ENCODE measurements around the gene EXOC3L4.

Gene EXOC3L4

DNA sequence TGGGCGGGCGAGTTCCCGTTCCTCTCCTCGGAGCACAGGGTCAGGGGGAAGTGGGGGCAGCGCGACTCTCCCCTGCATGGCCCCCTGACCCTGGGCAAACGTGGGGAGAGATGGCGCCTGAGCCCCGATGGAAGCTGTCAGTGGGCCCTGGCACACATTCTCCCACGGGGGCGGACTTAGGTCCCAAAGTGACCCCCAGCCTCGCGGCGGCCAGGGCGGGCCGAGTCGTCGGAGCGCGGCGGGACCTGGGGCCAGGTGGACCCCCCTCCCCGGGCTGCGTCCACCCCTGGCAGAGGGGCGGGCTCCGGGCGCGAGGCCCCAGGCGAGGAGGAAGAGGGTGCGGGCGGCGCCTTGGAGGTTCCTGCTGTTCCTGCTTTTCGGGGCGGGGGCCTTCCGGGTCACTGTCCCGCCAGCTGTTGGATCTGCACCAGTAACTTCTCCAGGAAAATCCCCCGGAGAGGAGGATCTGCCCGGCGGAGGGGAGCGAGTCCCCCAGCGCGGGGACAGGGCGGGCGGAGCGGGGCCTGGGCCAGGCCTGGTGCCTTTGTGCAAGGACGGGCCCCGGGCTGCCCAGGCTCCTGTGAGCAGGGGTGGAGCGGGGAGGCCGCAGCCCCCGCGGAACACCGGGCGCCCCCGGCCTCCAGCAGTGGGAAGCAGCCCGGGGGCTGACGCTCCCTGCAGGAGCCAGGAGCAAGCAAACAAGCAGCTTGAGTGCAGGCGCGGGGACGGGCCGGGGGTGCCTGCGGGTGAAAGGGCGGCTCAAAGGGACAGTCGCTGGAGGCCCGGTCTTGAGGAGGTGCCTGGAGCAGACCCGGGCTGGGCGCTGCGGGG lies 44.0 kb downstream of the EXOC3L4 start:
- H3K9me3 ChIP-seq, result no peaks in the 10 kb centered on the region
- in situ Hi-C loops (cut with MboI; ENCODE audit: low sequenced_read_pairs), result no loop called here
- H3K4me3 ChIP-seq, result no peak overlapping the region
- no peaks in the 10 kb centered on the region for H3K27me3 ChIP-seq (ENCODE audit: low read depth)
- no peaks in the 10 kb centered on the region; the same call in none of the 2 replicates for H3K36me3 ChIP-seq (replicated peaks)
- no peak for DNase-seq (ENCODE audit: low spot score in 2 of 2)
- no peaks in the 10 kb centered on the region for H3K4me1 ChIP-seq

DNA sequence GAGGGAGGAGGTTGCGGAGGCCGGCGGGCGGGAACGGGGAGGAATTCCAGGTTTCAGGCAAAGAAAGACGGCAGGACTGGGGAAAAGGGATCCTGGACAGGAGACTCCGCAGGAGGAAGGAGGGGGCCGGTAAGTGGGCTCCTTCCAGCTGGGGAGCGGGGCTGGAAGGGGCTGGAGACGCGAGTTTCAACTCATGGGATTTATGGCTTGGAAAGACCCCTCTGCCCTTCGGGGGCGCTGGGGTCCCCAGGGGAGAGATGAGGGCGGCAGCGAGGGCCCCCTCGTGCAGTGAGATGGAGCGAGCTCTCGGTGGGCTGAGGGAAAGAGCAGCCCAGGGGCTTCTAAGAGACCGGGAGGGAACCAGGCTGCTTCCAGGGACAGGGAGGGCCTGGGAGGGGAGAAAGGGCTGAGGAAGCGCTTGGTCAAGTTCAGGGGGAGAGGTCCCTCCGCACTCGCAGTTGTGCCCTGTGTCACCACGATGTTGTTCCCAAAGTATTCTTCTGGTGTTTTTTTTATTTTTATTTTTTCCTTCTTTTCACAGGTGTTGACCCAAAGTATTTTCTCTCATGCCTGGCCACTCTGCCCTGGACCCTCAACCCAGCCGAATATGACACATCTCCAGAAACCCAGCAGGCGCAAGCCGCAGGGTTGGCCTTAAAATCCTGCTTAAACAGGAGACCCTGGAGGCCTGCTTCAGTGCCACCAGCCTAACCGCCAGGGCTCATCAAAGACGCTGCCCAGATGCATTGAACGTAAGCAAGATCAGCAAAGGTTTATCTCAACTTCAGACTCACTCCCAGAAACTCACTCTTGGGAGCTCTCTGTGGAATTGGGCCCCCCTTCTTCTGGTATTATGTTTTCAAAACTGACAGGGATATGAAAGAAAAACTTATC lies 44.9 kb downstream of the EXOC3L4 start:
- no peaks in the 10 kb centered on the region; the same call in 1 of the 2 replicates for H3K36me3 ChIP-seq (replicated peaks)
- H3K9me3 ChIP-seq, result no peaks in the 10 kb centered on the region
- H3K4me1 ChIP-seq, result no peaks in the 10 kb centered on the region
- no peaks in the 10 kb centered on the region for H3K27me3 ChIP-seq (ENCODE audit: low read depth)
- H3K4me3 ChIP-seq, result no peak overlapping the region
- in situ Hi-C loops (cut with MboI; ENCODE audit: low sequenced_read_pairs), result no loop called here
- no peak for DNase-seq (ENCODE audit: low spot score in 2 of 2)

DNA sequence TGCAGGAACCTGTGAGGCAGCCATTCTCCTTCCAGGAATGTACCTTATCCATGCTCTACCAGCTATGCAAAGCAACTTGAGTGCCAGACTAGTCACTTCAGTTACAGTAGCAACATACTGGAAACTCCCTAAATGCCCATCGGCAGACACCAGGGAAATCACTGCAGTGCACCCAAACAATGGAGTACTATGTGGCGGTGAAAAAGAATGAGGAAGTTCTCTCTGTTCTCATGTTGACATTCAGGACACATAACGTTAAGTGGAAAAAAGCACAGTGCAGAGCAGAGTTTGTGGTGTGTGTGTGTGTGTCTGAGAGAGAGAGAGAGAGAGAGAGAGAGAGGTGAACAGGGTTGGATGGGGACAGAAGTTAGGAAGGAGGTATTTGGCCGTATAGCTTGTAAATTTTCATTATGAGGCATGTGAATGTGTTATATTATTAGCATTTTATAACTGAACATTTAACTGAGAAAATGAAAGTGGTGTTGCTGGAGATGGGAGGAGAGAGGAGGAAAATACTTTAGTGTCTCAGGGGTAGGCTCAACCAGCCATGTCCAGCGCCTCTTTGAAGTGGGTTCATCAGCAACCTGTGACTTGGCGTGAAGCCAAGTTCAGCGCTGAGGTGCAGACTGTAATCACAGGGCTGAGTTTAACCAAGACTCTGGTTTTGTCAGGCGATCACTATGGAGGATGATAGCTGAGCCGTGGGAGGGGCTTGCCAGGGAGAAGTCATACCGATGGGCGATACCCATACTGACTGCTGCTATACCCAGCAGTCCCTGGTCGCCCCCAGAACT lies 46.0 kb downstream of the EXOC3L4 start:
- Histone ChIP-seq H3K4me3 (no peak overlapping the region), H3K27me3 (ENCODE audit: low read depth) (no peaks in the 10 kb centered on the region), H3K36me3 (replicated peaks) (no peaks in the 10 kb centered on the region), H3K4me1 (no peaks in the 10 kb centered on the region), H3K9me3 (no peaks in the 10 kb centered on the region)
- in situ Hi-C loops (cut with MboI; ENCODE audit: low sequenced_read_pairs), result no loop called here
- DNase-seq (ENCODE audit: low spot score in 2 of 2), result no peak

DNA sequence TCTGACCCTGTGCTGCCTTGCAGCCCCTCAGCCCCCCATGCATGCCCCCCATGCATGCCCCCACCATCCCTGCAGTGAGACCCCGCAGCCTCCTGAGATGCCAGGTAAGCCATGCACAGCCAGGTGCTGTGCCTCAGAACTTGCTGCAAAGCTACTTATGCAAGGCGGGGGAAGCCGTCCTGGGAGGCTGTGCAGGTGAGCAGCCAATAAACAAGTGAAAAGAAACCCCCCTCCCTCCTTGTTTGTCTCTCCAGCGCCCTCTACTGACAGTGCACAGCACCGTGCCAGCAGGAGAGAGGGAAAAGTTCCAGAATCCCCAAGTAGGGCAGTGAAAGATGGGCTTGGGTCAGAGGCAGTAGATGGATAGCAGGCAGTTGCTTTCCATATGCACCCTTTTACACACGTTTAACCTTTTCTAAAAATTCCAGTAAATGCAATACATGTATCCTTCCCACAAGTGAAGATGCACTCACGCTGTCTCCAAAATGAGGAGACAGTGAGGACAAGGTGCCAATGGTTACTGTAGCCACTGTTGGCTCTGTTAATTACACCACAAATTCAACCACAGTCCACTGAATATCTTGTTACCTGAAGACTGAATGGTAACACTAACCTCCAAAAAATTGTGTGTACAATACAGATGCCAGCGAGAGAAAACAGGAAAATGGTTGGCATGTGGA lies 46.7 kb downstream of the EXOC3L4 start:
- DNase-seq (ENCODE audit: low spot score in 2 of 2), result peak; percentile 27 to 83
- no peaks in the 10 kb centered on the region for H3K4me1 ChIP-seq
- no peaks in the 10 kb centered on the region for H3K36me3 ChIP-seq (replicated peaks)
- in situ Hi-C loops (cut with MboI; ENCODE audit: low sequenced_read_pairs), result no loop called here
- H3K27me3 ChIP-seq (ENCODE audit: low read depth), result no peaks in the 10 kb centered on the region
- H3K4me3 ChIP-seq, result no peak overlapping the region
- no peaks in the 10 kb centered on the region for H3K9me3 ChIP-seq

DNA sequence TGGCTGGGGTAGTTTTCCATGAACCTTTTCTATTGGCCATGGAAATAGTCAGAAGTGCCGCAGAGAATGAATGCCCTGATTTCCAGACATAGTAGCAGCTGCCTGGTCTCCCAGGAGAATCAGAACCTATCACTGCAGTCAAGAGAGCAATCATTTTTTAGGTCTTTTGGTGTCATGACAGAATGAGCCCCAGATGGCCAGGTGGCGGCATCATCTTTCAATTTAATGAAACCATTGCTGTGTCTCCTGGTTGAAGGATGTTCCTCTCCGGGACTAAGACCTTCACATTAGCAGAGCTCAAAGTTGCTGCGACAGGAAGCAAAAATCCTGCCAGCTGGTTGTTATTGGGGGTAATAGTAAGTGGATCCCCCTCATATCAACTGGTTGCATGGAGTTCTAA lies 47.5 kb downstream of the EXOC3L4 start:
- no peaks in the 10 kb centered on the region for H3K9me3 ChIP-seq
- no peaks in the 10 kb centered on the region for H3K4me1 ChIP-seq
- H3K36me3 ChIP-seq (replicated peaks), result no peaks in the 10 kb centered on the region
- DNase-seq (ENCODE audit: low spot score in 2 of 2), result no peak
- no peak overlapping the region for H3K4me3 ChIP-seq
- in situ Hi-C loops (cut with MboI; ENCODE audit: low sequenced_read_pairs), result no loop called here
- no peaks in the 10 kb centered on the region for H3K27me3 ChIP-seq (ENCODE audit: low read depth)

DNA sequence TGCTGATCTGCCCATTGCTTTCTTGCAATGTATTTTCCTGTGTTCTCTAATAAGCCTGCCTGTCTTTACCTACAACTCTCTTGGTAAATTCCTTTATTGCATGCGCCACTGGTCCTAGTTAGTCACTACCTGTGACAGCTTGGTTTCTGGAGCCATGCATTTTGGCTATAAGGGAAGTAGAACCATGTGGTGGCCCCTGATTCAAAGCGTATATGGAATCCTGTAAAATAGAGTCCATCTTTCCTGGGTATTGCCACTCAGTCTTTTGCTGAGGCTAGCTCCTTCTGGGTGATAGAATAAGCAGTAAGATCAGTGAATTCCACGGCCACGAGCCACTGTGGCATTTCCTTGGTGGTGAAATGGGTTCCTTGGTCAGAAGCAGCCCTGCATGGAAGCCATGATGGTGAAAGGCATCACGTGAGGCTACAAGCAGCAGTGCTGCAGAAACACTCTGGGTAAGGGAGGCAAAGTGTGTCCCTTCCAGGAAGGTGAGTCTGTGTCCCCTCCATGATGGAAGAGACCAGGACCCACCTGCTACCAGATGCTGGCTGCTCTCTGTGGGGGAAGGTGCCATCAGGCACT lies 48.3 kb downstream of the EXOC3L4 start:
- in situ Hi-C loops (cut with MboI; ENCODE audit: low sequenced_read_pairs), result no loop called here
- Histone ChIP-seq H3K27me3 (ENCODE audit: low read depth) (no peaks in the 10 kb centered on the region), H3K4me1 (no peaks in the 10 kb centered on the region), H3K36me3 (replicated peaks) (no peaks in the 10 kb centered on the region), H3K4me3 (no peak overlapping the region), H3K9me3 (no peaks in the 10 kb centered on the region)
- no peak for DNase-seq (ENCODE audit: low spot score in 2 of 2)

DNA sequence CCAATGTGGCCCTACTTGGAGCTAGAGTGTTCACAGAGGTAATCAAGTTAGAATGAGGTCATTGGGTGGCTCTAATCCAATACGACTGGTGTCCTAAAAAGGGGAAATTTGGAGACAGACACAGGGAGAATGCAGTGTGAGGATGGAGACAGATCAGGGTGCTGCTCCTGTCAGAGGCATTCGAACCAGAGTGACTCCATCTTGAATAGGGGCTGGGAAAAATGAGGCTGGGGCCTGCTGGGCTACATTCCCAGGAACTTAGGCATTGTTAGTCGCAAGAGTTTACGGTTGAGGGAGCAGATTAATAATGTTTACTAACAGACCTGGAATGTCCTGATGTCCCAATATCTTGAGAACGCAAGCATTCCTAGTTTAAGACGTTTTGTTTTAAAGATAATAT lies 49.0 kb downstream of the EXOC3L4 start:
- no peak for DNase-seq (ENCODE audit: low spot score in 2 of 2)

DNA sequence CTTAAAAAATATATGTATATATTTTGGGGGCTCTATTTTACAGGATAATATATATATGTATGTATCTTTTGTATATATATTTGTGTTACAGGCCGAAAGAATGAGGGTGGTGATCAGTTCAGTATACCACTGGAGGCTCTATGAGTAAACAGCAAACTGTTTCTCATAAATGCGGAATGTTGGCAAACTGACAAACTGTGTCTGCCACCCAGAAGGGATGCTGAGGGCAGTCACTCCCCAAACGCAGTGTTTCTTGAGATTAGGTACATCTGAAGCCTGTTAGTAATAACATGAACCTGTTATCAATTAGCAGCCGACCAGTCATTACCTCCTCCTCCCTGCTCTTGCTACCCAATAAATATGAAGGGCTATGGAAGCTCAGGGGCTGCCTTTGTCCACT lies 49.6 kb downstream of the EXOC3L4 start:
- Histone ChIP-seq H3K9me3 (no peaks in the 10 kb centered on the region), H3K27me3 (ENCODE audit: low read depth) (no peaks in the 10 kb centered on the region), H3K4me3 (no peak overlapping the region), H3K4me1 (no peaks in the 10 kb centered on the region), H3K36me3 (replicated peaks) (no peaks in the 10 kb centered on the region)
- in situ Hi-C loops (cut with MboI; ENCODE audit: low sequenced_read_pairs), result no loop called here
- DNase-seq (ENCODE audit: low spot score in 2 of 2), result no peak

More for the DNA sequence above, 49.0 kb downstream of the EXOC3L4 start:
- no peaks in the 10 kb centered on the region for H3K27me3 ChIP-seq (ENCODE audit: low read depth)
- H3K4me1 ChIP-seq, result no peaks in the 10 kb centered on the region
- in situ Hi-C loops (cut with MboI; ENCODE audit: low sequenced_read_pairs), result no loop called here
- no peaks in the 10 kb centered on the region for H3K9me3 ChIP-seq
- no peaks in the 10 kb centered on the region for H3K36me3 ChIP-seq (replicated peaks)
- no peak overlapping the region for H3K4me3 ChIP-seq

DNA sequence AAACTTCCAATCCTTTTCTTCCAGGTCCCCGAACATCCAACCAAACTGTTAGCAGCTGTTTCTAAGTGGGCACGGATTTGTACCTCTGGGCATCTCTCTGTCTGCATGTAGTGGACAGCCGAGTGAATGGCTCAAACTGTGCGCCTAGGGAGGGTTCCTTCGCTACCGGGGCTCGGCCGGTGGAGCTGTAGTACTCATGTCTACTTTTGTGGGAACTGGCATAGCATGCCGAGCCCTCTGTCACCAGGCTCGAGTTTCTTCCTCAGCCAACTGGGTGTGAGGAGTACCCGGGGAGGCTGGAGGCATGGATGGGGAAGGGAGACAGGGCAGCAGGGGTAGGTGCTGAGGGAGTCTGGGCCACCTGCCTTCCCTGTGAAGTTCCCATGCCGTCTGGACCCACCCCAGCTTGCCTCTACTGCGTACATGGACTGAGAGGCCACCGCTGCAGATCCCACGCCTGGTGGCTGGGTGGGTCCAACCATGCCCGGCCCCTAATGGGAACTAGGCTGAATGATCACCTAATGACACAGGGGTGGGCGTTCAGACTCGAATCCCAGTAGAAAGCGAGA lies 51.7 kb downstream of the EXOC3L4 start:
- H3K9me3 ChIP-seq, result no peaks in the 10 kb centered on the region
- H3K36me3 ChIP-seq (replicated peaks), result no peaks in the 10 kb centered on the region
- H3K4me3 ChIP-seq, result no peak overlapping the region
- H3K4me1 ChIP-seq, result no peaks in the 10 kb centered on the region
- DNase-seq (ENCODE audit: low spot score in 2 of 2), result no peak
- in situ Hi-C loops (cut with MboI; ENCODE audit: low sequenced_read_pairs), result no loop called here
- no peaks in the 10 kb centered on the region for H3K27me3 ChIP-seq (ENCODE audit: low read depth)

DNA sequence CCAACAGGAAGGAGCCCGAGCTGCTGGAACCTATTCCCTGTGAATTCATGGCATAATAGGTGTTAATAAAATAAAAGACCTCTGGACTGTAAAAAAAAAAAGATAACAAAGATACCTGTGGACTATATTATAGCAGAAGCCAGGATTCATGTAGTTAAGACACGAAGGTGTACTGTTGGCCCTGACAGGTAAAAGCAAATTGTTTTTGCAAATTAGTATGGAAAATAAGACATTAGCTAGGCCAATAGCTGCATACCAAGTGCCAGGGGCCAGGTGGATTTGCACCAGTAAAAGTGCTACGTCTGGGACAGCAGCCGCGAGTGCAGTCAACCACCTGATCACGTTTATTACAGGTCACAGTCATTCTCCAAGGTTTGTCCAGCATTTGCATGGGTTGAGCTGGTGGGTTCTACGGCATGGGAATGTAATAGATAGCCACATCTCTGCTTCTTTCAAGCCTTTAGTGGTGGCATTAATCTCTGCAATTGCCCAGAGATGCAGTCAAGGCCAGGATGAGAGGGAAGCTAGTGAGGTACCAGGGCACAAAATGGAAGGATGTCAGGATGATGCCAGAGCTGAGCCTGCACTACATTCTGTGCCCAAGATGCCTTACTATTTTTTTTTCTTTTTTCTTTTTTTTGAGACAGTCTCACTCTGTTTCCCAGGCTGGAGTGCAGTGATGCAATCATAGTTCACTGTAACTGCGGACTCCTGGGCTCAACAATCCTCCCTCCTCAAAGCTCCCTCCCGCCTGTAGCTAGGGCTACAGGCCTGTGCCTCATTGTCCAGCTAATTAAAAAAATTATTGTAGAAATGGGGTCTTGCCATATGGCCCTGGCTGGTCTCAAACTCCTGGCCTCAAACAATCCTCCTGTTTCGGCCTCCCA lies 55.1 kb downstream of the EXOC3L4 start:
- Histone ChIP-seq H3K27me3 (ENCODE audit: low read depth) (no peaks in the 10 kb centered on the region), H3K36me3 (replicated peaks) (no peaks in the 10 kb centered on the region), H3K4me1 (no peaks in the 10 kb centered on the region), H3K4me3 (no peak overlapping the region), H3K9me3 (no peaks in the 10 kb centered on the region)
- in situ Hi-C loops (cut with MboI; ENCODE audit: low sequenced_read_pairs), result no loop called here
- no peak for DNase-seq (ENCODE audit: low spot score in 2 of 2)

DNA sequence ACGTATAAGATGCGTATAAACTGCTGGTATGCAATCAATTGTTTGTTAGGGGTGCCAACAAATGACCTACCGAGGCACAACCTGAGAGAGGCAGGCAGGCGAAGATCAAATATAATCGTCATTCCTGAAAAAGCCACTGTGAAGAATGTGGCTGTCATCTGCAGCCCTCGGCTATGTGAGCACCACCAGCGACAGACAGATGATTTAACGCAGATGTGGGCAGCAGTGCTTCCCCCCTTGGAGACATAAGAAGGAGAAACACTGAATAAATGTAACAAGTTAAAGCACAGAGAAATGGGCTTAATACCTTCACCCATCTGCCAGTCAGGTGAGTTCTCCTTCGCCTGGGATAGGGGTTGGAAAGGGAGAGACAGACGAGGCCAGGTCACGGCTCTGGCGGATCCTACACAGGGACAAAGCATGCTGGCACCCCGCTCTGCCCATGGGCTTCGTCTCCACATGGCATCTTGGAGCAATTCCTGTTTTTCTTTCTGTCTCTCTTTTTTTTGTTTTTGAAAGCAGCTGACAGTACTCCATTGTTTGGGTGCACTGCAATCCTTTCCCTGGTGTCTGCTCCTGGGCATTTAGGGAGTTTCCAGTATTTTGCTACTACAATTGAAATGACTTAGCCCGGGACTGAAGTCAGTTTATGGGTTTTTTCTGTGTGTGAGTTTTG lies 56.9 kb downstream of the EXOC3L4 start:
- in situ Hi-C loops (cut with MboI; ENCODE audit: low sequenced_read_pairs), result no loop called here
- Histone ChIP-seq H3K36me3 (replicated peaks) (no peaks in the 10 kb centered on the region), H3K9me3 (no peaks in the 10 kb centered on the region), H3K27me3 (ENCODE audit: low read depth) (no peaks in the 10 kb centered on the region), H3K4me1 (no peaks in the 10 kb centered on the region), H3K4me3 (no peak overlapping the region)
- no peak for DNase-seq (ENCODE audit: low spot score in 2 of 2)
